BE2C (cell line): Measurements from ENCODE around the gene FAM171A2.

ENCODE experiments used
- DNase-seq: peaks from one replicate; pipeline ENCODE4 v3.0.0-alpha.2; 2020
- H3K27me3 ChIP-seq: fragments of 250-450 bp; sonication (Bioruptor Pico); 2 replicates; pipeline ENCODE4 v1.5.1; 2020; ENCODE audit warnings: mild to moderate bottlenecking
- H3K36me3 ChIP-seq: fragments of 250-450 bp; sonication (Bioruptor Pico); 2 replicates; pipeline ENCODE4 v1.5.1; 2020; ENCODE audit warnings: mild to moderate bottlenecking
- H3K4me1 ChIP-seq: fragments of 250-450 bp; sonication (Bioruptor Pico); 2 replicates; pipeline ENCODE4 v1.5.1; 2020
- H3K4me3 ChIP-seq: 2 replicates; pipeline ENCODE4 v1.5.1; 2011; ENCODE audit warnings: low read depth, low read length
- H3K9me3 ChIP-seq: fragments of 250-450 bp; sonication (Bioruptor Pico); 2 replicates; pipeline ENCODE4 v1.5.1; 2020
- TF ChIP-seq, protein P1 (sequence below): IDR thresholded peaks from 2 replicates; pipeline ENCODE4 v1.5.1; 2012; ENCODE audit warnings: mild to moderate bottlenecking, low read depth, low read length

The FAM171A2 gene

GRCh38 chr17:44314524-44314868, 49.2 kb downstream of the FAM171A2 start:
- TF ChIP-seq, protein P1, sequence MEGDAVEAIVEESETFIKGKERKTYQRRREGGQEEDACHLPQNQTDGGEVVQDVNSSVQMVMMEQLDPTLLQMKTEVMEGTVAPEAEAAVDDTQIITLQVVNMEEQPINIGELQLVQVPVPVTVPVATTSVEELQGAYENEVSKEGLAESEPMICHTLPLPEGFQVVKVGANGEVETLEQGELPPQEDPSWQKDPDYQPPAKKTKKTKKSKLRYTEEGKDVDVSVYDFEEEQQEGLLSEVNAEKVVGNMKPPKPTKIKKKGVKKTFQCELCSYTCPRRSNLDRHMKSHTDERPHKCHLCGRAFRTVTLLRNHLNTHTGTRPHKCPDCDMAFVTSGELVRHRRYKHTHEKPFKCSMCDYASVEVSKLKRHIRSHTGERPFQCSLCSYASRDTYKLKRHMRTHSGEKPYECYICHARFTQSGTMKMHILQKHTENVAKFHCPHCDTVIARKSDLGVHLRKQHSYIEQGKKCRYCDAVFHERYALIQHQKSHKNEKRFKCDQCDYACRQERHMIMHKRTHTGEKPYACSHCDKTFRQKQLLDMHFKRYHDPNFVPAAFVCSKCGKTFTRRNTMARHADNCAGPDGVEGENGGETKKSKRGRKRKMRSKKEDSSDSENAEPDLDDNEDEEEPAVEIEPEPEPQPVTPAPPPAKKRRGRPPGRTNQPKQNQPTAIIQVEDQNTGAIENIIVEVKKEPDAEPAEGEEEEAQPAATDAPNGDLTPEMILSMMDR = no peak
- peaks cover 25% of the 10 kb centered on the region for H3K36me3 ChIP-seq
- no peak overlapping the region for H3K4me3 ChIP-seq
- DNase-seq = no peak
- H3K27me3 ChIP-seq = no peaks in the 10 kb centered on the region
- H3K9me3 ChIP-seq = no peaks in the 10 kb centered on the region
- H3K4me1 ChIP-seq = peaks cover 6% of the 10 kb centered on the region

DNA sequence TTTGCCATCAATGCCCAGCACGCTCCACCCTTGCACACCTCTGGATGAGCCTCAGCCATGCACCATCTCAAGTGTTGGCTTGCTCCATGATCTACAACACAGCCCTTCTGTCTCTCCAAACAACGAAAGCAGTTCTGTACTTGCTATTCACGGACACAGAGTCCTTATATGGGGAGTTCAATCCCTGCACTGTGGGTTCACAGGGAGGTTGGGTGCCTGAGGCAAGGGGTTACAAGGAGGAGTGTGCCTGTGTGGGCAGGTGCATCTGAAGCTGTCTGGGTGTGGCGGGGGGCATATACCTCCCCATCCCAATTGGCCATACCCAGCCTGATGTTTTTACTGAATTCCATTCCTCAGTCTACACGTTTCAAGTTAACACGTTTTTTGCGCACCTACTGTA, 49.6 kb downstream of the FAM171A2 start:
- TF ChIP-seq, protein P1 = no peak
- no peak for DNase-seq
- Histone ChIP-seq H3K27me3 (no peaks in the 10 kb centered on the region), H3K4me1 (peaks cover 6% of the 10 kb centered on the region), H3K9me3 (no peaks in the 10 kb centered on the region), H3K36me3 (peaks cover 20% of the 10 kb centered on the region), H3K4me3 (no peak overlapping the region)

DNA sequence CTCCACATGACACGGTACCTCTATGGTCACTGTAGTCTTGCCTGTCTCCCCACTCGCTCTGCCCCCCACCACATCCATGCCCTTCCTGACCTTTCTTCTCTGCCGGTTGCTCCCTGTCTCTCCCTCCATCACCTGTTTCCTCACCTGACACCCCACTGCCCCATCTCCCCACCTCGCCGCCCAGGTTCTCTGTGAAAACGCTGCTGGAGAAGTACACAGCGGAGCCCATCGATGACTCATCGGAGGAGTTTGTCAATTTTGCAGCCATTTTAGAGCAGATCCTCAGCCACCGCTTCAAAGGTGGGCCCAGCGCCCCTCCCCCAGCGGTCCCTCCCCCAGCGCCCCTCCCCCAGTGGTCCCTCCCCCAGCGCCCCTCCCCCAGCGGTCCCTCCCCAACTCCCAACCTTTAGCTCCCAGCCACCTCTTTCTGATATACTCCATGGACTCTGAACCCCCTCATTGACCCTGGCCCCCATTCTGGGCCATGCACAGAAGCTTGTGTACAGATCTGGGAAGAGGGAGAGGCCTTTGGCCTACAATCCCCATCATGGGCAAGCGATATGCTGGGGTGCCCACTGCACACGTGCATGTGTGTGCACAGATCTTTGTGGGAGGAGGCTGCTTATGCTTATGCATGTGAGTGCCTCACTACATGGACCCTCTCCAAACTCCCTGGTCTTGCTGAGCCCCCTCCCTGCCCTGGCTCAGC, 51.1 kb downstream of the FAM171A2 start:
- peaks cover 6% of the 10 kb centered on the region for H3K4me1 ChIP-seq
- no peaks in the 10 kb centered on the region for H3K9me3 ChIP-seq
- H3K4me3 ChIP-seq = no peak overlapping the region
- no peaks in the 10 kb centered on the region for H3K27me3 ChIP-seq
- TF ChIP-seq, protein P1 = no peak
- peaks cover 13% of the 10 kb centered on the region for H3K36me3 ChIP-seq
- no peak for DNase-seq

DNA sequence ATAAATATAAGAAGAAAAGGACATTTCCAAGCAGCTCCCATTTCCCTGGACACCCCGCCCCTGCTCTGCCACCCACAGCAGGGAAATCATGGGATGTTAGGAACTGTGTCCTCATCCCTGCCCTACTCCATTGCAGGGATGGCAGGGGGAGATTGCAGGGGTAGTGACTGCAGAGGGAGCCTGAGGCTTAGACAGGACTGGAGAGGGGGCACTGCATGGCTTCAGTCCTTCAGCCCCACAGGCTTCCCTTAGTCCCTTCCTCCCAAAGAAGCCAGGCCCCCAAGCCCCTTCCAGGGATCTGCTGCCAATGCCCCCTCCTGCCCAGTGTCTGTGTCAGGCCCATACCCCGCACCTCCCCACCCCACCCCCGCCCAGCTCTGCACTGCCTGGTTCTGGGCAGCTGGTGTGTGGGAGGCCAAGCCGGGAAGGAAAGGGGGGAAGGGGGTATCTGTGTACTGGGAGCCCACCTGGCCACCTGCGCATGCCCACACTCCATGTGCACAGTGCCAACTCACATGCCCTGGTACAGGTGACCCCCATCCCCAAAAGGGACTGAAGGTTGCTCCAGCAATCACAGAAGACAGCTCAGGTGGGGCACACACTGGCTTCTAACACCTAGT, 52.0 kb downstream of the FAM171A2 start:
- DNase-seq = no peak
- peaks cover 11% of the 10 kb centered on the region for H3K36me3 ChIP-seq
- H3K4me1 ChIP-seq = peaks cover 6% of the 10 kb centered on the region
- H3K27me3 ChIP-seq = no peaks in the 10 kb centered on the region
- TF ChIP-seq, protein P1 = no peak
- no peaks in the 10 kb centered on the region for H3K9me3 ChIP-seq
- no peak overlapping the region for H3K4me3 ChIP-seq

DNA sequence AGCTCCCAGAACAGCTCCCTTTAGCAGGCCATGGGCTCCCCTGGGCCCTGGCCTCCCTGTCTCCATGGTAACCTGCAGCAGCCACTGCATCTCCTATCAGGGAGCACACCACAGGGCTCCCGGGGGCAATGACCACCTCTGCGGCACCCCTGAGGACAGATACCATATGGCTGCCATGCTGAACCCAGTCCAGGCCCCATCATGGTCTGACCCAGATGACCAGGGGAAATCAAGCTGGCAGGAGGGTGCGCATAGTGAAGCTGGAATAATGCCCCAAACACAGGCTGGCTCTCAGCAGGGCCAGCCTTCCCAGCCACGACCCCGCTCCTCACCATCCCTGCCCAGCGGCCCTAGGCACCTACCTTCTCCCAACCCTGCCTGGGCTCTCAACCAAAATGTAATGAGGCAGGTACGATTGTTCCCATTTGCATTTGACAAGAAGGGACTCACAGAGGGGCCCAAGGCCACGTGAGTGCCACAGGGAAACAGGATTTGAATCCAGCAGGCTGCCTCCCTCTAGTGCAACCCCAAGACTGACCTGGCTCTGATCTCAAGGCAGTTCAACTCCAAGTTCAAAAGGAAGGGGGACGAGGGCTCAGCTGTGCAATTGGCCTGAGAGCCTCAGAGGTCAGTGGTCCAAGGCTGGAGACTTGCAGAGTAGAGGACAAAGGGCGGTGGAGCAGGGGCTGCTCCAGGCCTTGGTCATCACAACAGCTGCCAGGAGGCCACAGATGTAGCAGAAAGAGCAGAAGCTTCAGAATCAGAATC, 52.9 kb downstream of the FAM171A2 start:
- Histone ChIP-seq H3K9me3 (no peaks in the 10 kb centered on the region), H3K36me3 (peaks cover 4% of the 10 kb centered on the region), H3K27me3 (no peaks in the 10 kb centered on the region), H3K4me3 (peak overlapping the region; percentile 11; the same call in 1 of the 2 replicates), H3K4me1 (peaks cover 6% of the 10 kb centered on the region)
- peak; percentile 61 for DNase-seq
- TF ChIP-seq, protein P1 = no peak
